PC-3 (cell line): ENCODE measurements around the gene FAHD1. TPM values are rescaled to one million over a fixed set of nuclear protein-coding genes. Genes with fewer than 3 reads are reported as not detected.

Experiments used
- ATAC-seq: fragments of 200-7000 bp; cut with Tn5 transposase; 2 replicates; pipeline ENCODE4 v1.9.1; 2020; ENCODE audit warnings: mild to moderate bottlenecking, moderate library complexity
- BruUV-seq: library from RNA; stranded (reverse); fragments of 400-500 nt; replicated peaks from 2 replicates; lab custom pipeline; 2021; lab: Mats Ljungman, UMichigan
- CTCF ChIA-PET: fragments of 300-600 bp; sonication (Branson Sonifier 250); formaldehyde crosslinking; loops from one replicate; lab custom pipeline; 2022; ENCODE audit warnings: antibody characterized with exemption; lab: Charles Lee
- POLR2A ChIA-PET: fragments of 300-600 bp; sonication (Branson Sonifier 250); formaldehyde crosslinking; loops from one replicate; lab custom pipeline; 2022; ENCODE audit warnings: antibody characterized with exemption; ENCODE audit not compliant: unreplicated experiment; lab: Charles Lee
- DNase-seq: peaks from one replicate; pipeline ENCODE4 v3.0.0-alpha.2; 2015
- H2AFZ ChIP-seq: fragments of 300-600 bp; sonication (generic); 2 replicates; pipeline ENCODE4 v1.6.0; 2016; ENCODE audit warnings: antibody characterized with exemption, low read length
- H3F3A ChIP-seq: fragments of 300-600 bp; sonication (generic); one replicate; pipeline ENCODE4 v1.6.0; 2017; ENCODE audit warnings: antibody characterized with exemption, low read length, control low read depth, mild to moderate bottlenecking; ENCODE audit not compliant: unreplicated experiment
- H3K27ac ChIP-seq: fragments of 300-600 bp; sonication (generic); 2 replicates; pipeline ENCODE4 v1.5.1; 2016; ENCODE audit warnings: mild to moderate bottlenecking, low read length
- H3K27me3 ChIP-seq: fragments of 300-600 bp; sonication (generic); 2 replicates; pipeline ENCODE4 v1.6.1; 2016; ENCODE audit warnings: low read length, mixed read lengths
- H3K36me3 ChIP-seq: fragments of 300-600 bp; sonication (generic); 2 replicates; pipeline ENCODE4 v1.6.1; 2016; ENCODE audit warnings: low read depth, mixed run types, low read length, mixed read lengths
- H3K4me1 ChIP-seq: fragments of 300-600 bp; sonication (generic); 2 replicates; pipeline ENCODE4 v1.5.1; 2016; ENCODE audit warnings: low read length; ENCODE audit not compliant: insufficient read depth
- H3K4me2 ChIP-seq: fragments of 300-600 bp; sonication (generic); 2 replicates; pipeline ENCODE4 v1.6.0; 2016; ENCODE audit warnings: low read length
- H3K4me3 ChIP-seq: fragments of 300-600 bp; sonication (generic); 2 replicates; pipeline ENCODE4 v1.5.1; 2016; ENCODE audit warnings: mild to moderate bottlenecking, low read length, mixed read lengths
- H3K79me2 ChIP-seq: fragments of 300-600 bp; sonication (generic); 2 replicates; pipeline ENCODE4 v1.6.1; 2017; ENCODE audit warnings: low read length, mixed read lengths
- H3K9ac ChIP-seq: fragments of 300-600 bp; sonication (generic); 2 replicates; pipeline ENCODE4 v1.6.0; 2016; ENCODE audit warnings: mild to moderate bottlenecking, low read length
- H3K9me2 ChIP-seq: fragments of 300-600 bp; sonication (generic); replicated peaks from 2 replicates; pipeline ENCODE4 v1.6.1; 2016; ENCODE audit warnings: mixed run types, low read length, mixed read lengths
- H3K9me3 ChIP-seq: fragments of 300-600 bp; sonication (generic); 2 replicates; pipeline ENCODE4 v1.6.1; 2016; ENCODE audit warnings: low read length, mixed read lengths
- H4K20me1 ChIP-seq: fragments of 300-600 bp; sonication (generic); 2 replicates; pipeline ENCODE4 v1.6.1; 2016; ENCODE audit warnings: low read length, mixed read lengths
- CTCF ChIP-seq: fragments of 300-600 bp; sonication (generic); conservative IDR thresholded peaks from 2 replicates; pipeline ENCODE4 v1.5.1; 2017; ENCODE audit warnings: antibody characterized with exemption, low read depth, mild to moderate bottlenecking, low read length
- EZH2 ChIP-seq: fragments of 300-600 bp; sonication (generic); IDR thresholded peaks from one replicate; pipeline ENCODE4 v1.6.1; 2017; ENCODE audit warnings: antibody characterized with exemption, mild to moderate bottlenecking, low read length; ENCODE audit not compliant: unreplicated experiment
- EZH2phosphoT487 ChIP-seq: fragments of 300-600 bp; sonication (generic); IDR thresholded peaks from 2 replicates; pipeline ENCODE4 v1.6.1; 2018; ENCODE audit warnings: mild to moderate bottlenecking, antibody characterized with exemption, low read length, borderline replicate concordance
- intact Hi-C: fragments of 100-400 bp; cut with micrococcal nuclease; formaldehyde crosslinking; loops from 2 replicates; pipeline ENCODE4 v1.9.0; 2023
- total RNA-seq: library from RNA; depleted of rRNA; stranded (reverse); fragments of >200 nt; gene quantifications from 2 replicates; pipeline ENCODE4 v1.2.3, GENCODE V29; 2014

Gene FAHD1
- total RNA-seq, 1 experiment from 2014 or later: 37.5 TPM

DNA sequence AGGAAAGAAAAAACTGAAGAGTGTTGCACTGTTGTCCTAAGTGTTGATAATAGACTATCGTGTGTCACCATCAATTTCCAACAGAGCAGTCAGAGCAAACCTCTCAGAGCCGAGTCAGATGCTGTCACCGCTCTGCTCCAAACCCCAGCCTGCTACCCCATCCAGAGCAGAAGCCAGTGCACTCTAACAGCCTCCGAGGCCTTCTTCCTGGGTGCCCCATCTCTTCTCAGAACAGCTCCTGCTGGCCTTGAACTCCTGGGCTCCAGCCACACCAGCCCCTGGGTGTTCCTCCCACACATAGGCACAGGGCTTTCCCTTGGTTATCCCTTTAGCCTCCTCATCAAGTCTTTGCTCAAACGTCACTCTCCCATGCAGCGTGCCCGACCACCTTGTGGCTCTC, 24.0 kb downstream of the FAHD1 start:
- H3K4me2 ChIP-seq: no peak overlapping the region
- CTCF ChIA-PET: no interaction called here
- H3K9me2 ChIP-seq: no peaks in the 10 kb centered on the region
- no peaks in the 10 kb centered on the region for H3K79me2 ChIP-seq
- no peak overlapping the region for H2AFZ ChIP-seq
- no peak overlapping the region for H3K27ac ChIP-seq
- no peaks in the 10 kb centered on the region for H3K9me3 ChIP-seq
- POLR2A ChIA-PET: no interaction called here
- TF ChIP-seq CTCF: no peak
- no peak for TF ChIP-seq EZH2
- no peak for TF ChIP-seq EZH2phosphoT487
- ATAC-seq (no peak), DNase-seq (no peak)
- H3K27me3 ChIP-seq: no peaks in the 10 kb centered on the region
- no TSS peak for BruUV-seq
- H3K4me1 ChIP-seq: no peaks in the 10 kb centered on the region
- no peaks in the 10 kb centered on the region for H3K36me3 ChIP-seq
- H4K20me1 ChIP-seq: no peaks in the 10 kb centered on the region
- intact Hi-C loops: no loop called here
- H3K9ac ChIP-seq: no peak overlapping the region
- H3F3A ChIP-seq: no peaks in the 10 kb centered on the region
- no peak overlapping the region for H3K4me3 ChIP-seq

DNA sequence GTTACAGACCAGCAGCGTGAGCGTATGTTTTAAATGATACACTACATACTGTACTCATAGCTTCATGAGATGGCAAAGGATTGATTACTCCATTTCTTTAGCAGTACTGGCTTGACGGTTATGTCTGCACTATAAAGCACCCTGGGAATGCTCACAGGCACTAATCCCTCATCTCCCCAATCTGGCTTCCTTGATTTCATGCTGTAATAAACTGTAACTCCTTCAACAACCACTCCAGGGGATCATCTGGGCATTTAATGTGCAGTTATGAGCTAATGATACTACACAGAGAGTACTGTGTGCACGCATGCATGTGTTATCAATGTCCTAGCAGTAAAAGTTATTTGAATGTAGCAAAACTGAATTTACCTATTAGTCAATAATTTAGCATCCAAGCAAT, 24.8 kb downstream of the FAHD1 start:
- no peak overlapping the region for H3K4me3 ChIP-seq
- DNase-seq (no peak), ATAC-seq (no peak)
- no peaks in the 10 kb centered on the region for H3K9me2 ChIP-seq
- H4K20me1 ChIP-seq: no peaks in the 10 kb centered on the region
- no peak overlapping the region for H2AFZ ChIP-seq
- intact Hi-C loops: no loop called here
- POLR2A ChIA-PET: no interaction called here
- TF ChIP-seq EZH2 (no peak), EZH2phosphoT487 (no peak)
- no peaks in the 10 kb centered on the region for H3K4me1 ChIP-seq
- H3K27ac ChIP-seq: no peak overlapping the region
- no peaks in the 10 kb centered on the region for H3K36me3 ChIP-seq
- H3K9me3 ChIP-seq: no peaks in the 10 kb centered on the region
- H3F3A ChIP-seq: no peaks in the 10 kb centered on the region
- H3K9ac ChIP-seq: no peak overlapping the region
- H3K27me3 ChIP-seq: no peaks in the 10 kb centered on the region
- CTCF ChIA-PET: no interaction called here
- H3K4me2 ChIP-seq: no peak overlapping the region
- BruUV-seq: no TSS peak
- no peaks in the 10 kb centered on the region for H3K79me2 ChIP-seq

DNA sequence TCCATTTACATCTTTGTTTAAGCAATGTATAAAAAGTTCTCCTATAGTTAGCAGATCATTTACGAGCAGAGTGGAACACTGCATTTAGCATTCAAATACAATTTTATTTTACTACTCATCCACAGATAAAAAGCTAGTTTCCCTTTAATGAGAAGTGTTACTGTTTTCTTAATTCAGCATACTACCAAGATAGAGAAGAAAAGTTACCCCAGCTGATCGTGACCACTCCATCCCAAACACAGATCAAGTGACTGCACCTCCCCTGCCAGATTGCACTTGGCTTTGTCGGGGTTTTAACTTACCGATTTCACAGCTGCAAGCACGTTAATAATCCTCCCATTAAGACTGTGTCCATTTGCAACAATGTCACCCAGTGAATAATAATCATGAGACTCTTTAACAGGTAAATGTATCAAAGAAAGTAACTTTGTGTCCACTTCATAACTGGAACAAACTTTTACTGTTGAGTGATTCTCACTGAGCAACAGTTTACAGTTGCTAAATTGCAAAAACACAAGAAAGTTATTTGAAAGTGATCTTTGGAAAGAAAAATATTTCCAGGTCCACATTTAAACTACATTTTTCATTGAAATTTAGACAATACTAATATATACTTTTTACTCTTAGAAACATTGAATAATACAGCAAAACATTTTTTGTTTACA, 30.6 kb downstream of the FAHD1 start:
- intact Hi-C loops: no loop called here
- POLR2A ChIA-PET: no interaction called here
- CTCF ChIA-PET: no interaction called here

More for the DNA sequence above, 30.6 kb downstream of the FAHD1 start:
- H3K9ac ChIP-seq: no peak overlapping the region
- no peak for ATAC-seq
- no peaks in the 10 kb centered on the region for H3K4me1 ChIP-seq
- H4K20me1 ChIP-seq: no peaks in the 10 kb centered on the region
- no peak overlapping the region for H3K27ac ChIP-seq
- no peak overlapping the region for H3K4me3 ChIP-seq
- BruUV-seq: no TSS peak
- H3K9me3 ChIP-seq: no peaks in the 10 kb centered on the region
- H3F3A ChIP-seq: no peaks in the 10 kb centered on the region
- no peaks in the 10 kb centered on the region for H3K79me2 ChIP-seq
- TF ChIP-seq EZH2 (no peak), EZH2phosphoT487 (no peak), CTCF (no peak)
- no peak overlapping the region for H3K4me2 ChIP-seq
- no peak for DNase-seq
- H3K9me2 ChIP-seq: no peaks in the 10 kb centered on the region
- H2AFZ ChIP-seq: no peak overlapping the region
- H3K36me3 ChIP-seq: no peaks in the 10 kb centered on the region
- no peaks in the 10 kb centered on the region for H3K27me3 ChIP-seq
